Immature natural killer cell (primary cell): ENCODE data around the gene ATP2B3. TPM values are rescaled to one million over a fixed set of nuclear protein-coding genes. Genes with fewer than 3 reads are reported as not detected.
A peak's percentile ranks its signal among the peaks of the same experiment; 100 is the strongest.
"Not testable (repeated sequence)": the region's sequence is repeated elsewhere in the genome, so short reads cannot be mapped to it uniquely, and the experiment has no call there.

Source experiments
- DNase-seq, 3 donors: peaks; one replicate each; pipeline ENCODE4 v3.0.0; 2022; ENCODE audit warnings: mixed read lengths in 1 of 3
- H3K27ac Mint-ChIP-seq, 6 donors: one replicate each; pipeline ENCODE4 v1.8.0; 2020; ENCODE audit warnings: mixed read lengths in 6 of 6, mild to moderate bottlenecking in 5 of 6, inconsistent platforms in 4 of 6, moderate library complexity in 3 of 6
- H3K27me3 Mint-ChIP-seq, 3 donors: one replicate each; pipeline ENCODE4 v1.8.0; 2020 to 2021; ENCODE audit warnings: low read depth in 3 of 3, mild to moderate bottlenecking in 3 of 3, mixed read lengths in 3 of 3, moderate library complexity in 3 of 3, inconsistent platforms in 1 of 3
- H3K36me3 Mint-ChIP-seq, 3 donors: one replicate each; pipeline ENCODE4 v1.8.0; 2020; ENCODE audit warnings: mixed read lengths in 3 of 3, inconsistent platforms in 2 of 3, mild to moderate bottlenecking in 2 of 3
- H3K4me1 Mint-ChIP-seq, 2 donors: one replicate each; pipeline ENCODE4 v1.8.0; 2020; ENCODE audit warnings: inconsistent platforms in 2 of 2, mild to moderate bottlenecking in 2 of 2, mixed read lengths in 2 of 2, moderate library complexity in 1 of 2
- H3K4me3 Mint-ChIP-seq, 5 donors: one replicate each; pipeline ENCODE4 v1.8.0; 2020; ENCODE audit warnings: mild to moderate bottlenecking in 5 of 5, mixed read lengths in 5 of 5, inconsistent platforms in 3 of 5, moderate library complexity in 3 of 5
- H3K9me3 Mint-ChIP-seq, 6 donors: one replicate each; pipeline ENCODE4 v1.8.0; 2020; ENCODE audit warnings: mild to moderate bottlenecking in 6 of 6, mixed read lengths in 6 of 6, inconsistent platforms in 4 of 6, moderate library complexity in 3 of 6
- polyA plus RNA-seq, 3 donors: library from polyadenylated mRNA; unstranded; fragments of 300-500 nt; fragmentation: Illumina TruSeq; gene quantifications; one replicate each; pipeline ENCODE4 v1.2.3, GENCODE V29; 2021

The ATP2B3 gene
- polyA plus RNA-seq, 3 donors from 2014 or later, result not detected

- H3K4me3 Mint-ChIP-seq, result peak overlapping the region; percentile 80 to 84 (median 83)
- peaks cover 0 to 12% (median 2%) of the 10 kb centered on the region in 3 donors for H3K27me3 Mint-ChIP-seq
- H3K36me3 Mint-ChIP-seq, result no peaks in the 10 kb centered on the region
- H3K27ac Mint-ChIP-seq, result peak overlapping the region in 1 of 6 donors; percentile 12
- H3K9me3 Mint-ChIP-seq, result peaks cover 0 to 3% (median 0%) of the 10 kb centered on the region in 6 donors
- no peak for DNase-seq
- peaks cover 31 to 33% of the 10 kb centered on the region in 2 donors for H3K4me1 Mint-ChIP-seq
These were observed 79.7 kb downstream of the ATP2B3 start for GRCh38 chrX:153596981-153597750.

GRCh38 chrX:153598541-153599191, 81.2 kb downstream of the ATP2B3 start, which contains the start of gene CCNQ:
TSS of gene CCNQ (minus strand) at chrX:153599139. CDS start at chrX:153599073, 66 bp downstream.
- Mint-ChIP-seq H3K36me3 (no peaks in the 10 kb centered on the region), H3K4me3 (peak within 1 kb of the TSS; percentile 83 to 84 (median 84)), H3K27ac (peak within 1 kb of the TSS in 5 of 6 donors; percentile 38 to 79 (median 59)), H3K9me3 (peaks cover 0 to 1% (median 0%) of the 10 kb centered on the region in 6 donors), H3K27me3 (peaks cover 0 to 12% (median 2%) of the 10 kb centered on the region in 3 donors), H3K4me1 (peaks cover 31 to 33% of the 10 kb centered on the region in 2 donors)
- no peak for DNase-seq

DNA sequence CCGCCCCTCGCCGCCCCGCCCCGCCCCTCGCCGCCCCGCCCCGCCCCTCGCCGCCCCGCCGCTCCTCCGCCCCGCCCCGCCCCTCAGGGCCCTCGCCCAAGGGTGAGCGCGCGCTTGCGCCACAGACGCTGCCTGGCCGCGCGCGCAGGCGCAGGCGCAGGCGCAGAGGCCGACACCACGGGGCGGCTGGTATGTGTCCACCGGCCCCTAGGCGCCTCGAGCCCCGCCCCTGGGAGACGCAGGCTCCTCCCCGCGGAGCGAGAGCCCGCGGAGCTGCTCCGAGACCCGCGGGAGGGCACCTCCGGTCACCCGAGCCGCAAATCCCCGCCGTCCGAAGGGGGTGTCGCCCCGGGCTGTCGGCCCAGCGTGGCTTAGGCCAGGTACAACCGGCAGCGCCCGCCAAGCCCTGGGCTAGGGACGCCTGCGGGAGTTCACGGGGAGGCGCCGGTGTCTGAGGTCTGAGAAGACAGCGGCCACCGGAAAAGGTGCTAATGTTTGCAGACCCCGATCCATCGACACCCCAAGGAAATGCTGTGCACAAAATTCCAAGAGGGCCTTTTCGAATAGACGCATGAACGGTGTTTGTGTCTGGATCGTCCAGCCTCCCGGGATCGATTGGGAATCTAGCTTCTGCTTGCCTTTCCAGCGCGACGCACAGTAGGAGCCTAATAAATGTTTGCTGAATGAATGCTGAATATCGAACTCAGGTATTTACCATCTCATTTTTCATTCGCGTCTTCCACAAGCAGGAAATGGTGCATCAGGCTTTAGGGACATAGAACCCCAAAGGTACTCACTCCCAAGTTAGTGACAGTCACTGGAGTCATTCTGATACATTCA, 82.0 kb downstream of the ATP2B3 start:
- Mint-ChIP-seq H3K4me1 (peaks cover 31 to 33% of the 10 kb centered on the region in 2 donors), H3K36me3 (no peaks in the 10 kb centered on the region), H3K9me3 (no peaks in the 10 kb centered on the region), H3K27ac (peak overlapping the region in 3 of 6 donors; percentile 22 to 72 (median 38)), H3K27me3 (peaks cover 0 to 12% (median 2%) of the 10 kb centered on the region in 3 donors), H3K4me3 (peak overlapping the region; percentile 76 to 84 (median 80))
- DNase-seq, result peak; percentile 85 to 90 (median 89)

DNA sequence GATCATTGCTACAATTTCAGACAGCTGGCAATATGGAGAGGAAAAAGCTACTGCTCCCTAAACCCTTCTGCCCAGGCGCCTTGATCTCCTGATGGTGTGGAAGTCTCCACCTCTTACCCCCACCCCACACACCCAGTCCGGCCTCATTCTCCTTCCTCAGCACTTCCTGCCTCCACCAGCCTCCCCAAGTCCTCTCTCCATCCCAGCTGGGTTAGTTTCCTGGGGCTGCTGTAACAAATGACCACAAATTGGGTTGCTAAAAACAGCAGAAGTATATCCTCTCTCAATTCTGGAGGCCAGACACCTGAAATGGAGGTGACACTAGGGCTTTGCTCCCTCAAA, 82.6 kb downstream of the ATP2B3 start:
- H3K4me3 Mint-ChIP-seq, result peak overlapping the region; percentile 76 to 84 (median 80)
- no peak for DNase-seq

GRCh38 chrX:153600921-153601320, 83.5 kb downstream of the ATP2B3 start:
- peaks cover 31 to 33% of the 10 kb centered on the region in 2 donors for H3K4me1 Mint-ChIP-seq
- no peaks in the 10 kb centered on the region for H3K36me3 Mint-ChIP-seq

More for the DNA sequence above, 82.6 kb downstream of the ATP2B3 start:
- Mint-ChIP-seq H3K4me1 (peaks cover 31 to 33% of the 10 kb centered on the region in 2 donors), H3K36me3 (no peaks in the 10 kb centered on the region), H3K27me3 (peaks cover 0 to 12% (median 2%) of the 10 kb centered on the region in 3 donors), H3K27ac (peak overlapping the region in 5 of 6 donors; percentile 14 to 79 (median 59)), H3K9me3 (no peaks in the 10 kb centered on the region)

DNA sequence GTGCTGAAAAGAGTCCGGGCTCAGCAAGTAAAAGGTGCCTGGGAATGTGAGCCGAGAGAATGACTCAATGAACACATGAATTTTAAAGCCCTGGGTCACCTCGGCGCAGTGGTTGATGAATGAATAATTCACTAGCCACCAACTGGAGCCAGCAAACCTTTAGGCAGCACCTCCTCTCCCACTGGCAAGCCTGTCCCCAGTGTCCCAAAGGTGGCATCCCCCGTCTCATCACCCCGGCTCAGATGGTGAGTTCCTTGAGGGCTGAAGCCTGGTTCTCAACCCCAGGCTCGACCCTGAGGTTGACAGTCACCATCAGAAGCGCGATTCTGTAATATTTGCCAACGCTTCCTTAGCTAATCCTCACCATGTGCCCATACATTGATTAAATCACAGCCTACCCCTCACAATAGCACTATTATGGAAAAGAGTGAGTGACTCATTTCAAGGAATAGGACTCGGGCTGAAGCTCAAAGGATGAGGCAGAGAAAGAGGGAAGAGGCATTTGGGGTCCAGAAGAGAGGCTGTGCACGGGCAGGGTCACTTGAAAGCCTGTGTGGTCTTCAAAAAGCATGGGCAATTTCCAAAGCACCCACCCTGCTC, 84.2 kb downstream of the ATP2B3 start:
- Mint-ChIP-seq H3K4me3 (no peak overlapping the region), H3K4me1 (peaks cover 27 to 29% of the 10 kb centered on the region in 2 donors), H3K9me3 (no peaks in the 10 kb centered on the region), H3K36me3 (no peaks in the 10 kb centered on the region), H3K27me3 (peaks cover 2 to 12% (median 2%) of the 10 kb centered on the region in 3 donors), H3K27ac (peak overlapping the region in 1 of 6 donors; percentile 8)
- DNase-seq, result no peak

More at GRCh38 chrX:153600921-153601320, 83.5 kb downstream of the ATP2B3 start:
- Mint-ChIP-seq H3K27ac (no peak overlapping the region), H3K4me3 (peak overlapping the region in 4 of 5 donors; percentile 23 to 52 (median 38)), H3K9me3 (no peaks in the 10 kb centered on the region), H3K27me3 (peaks cover 0 to 12% (median 2%) of the 10 kb centered on the region in 3 donors)
- no peak for DNase-seq

- H3K36me3 Mint-ChIP-seq, result no peaks in the 10 kb centered on the region
- H3K27me3 Mint-ChIP-seq, result peaks cover 2 to 12% (median 3%) of the 10 kb centered on the region in 3 donors
- no peak for DNase-seq
- H3K4me3 Mint-ChIP-seq, result no peak overlapping the region
- peaks cover 18 to 20% of the 10 kb centered on the region in 2 donors for H3K4me1 Mint-ChIP-seq
- no peak overlapping the region for H3K27ac Mint-ChIP-seq
- no peaks in the 10 kb centered on the region for H3K9me3 Mint-ChIP-seq
These were observed 85.2 kb downstream of the ATP2B3 start for GRCh38 chrX:153602601-153603000.

DNA sequence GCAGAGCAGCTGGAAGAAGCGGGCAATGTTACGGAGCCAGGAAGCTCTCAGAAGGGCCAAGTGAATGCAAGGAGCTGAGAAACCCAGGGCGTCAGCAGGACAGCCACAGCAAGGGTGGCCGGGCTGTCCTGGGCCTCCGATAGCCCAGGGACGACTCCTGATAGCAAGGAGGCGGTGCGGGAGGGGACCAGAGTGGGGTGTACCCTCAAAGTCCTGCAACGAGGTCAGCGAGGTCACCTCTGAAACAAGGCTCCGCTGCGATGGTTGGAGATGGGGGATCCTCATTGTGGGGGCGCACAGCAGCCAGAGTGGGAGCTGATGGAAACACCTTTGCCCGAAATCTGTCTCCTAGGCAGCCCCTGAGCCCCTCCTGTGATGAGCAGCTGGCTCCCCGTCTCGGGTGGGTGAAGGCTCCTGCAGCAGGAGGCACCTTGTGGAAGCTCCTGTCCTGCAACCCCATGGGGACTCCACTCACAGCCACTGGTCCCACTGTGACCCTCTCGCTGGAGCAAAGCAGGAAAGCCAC, 85.8 kb downstream of the ATP2B3 start:
- DNase-seq, result no peak
- Mint-ChIP-seq H3K27ac (no peak overlapping the region), H3K4me1 (peaks cover 12 to 14% of the 10 kb centered on the region in 2 donors), H3K36me3 (no peaks in the 10 kb centered on the region), H3K4me3 (no peak overlapping the region), H3K27me3 (peaks cover 2 to 10% (median 3%) of the 10 kb centered on the region in 3 donors), H3K9me3 (no peaks in the 10 kb centered on the region)

DNA sequence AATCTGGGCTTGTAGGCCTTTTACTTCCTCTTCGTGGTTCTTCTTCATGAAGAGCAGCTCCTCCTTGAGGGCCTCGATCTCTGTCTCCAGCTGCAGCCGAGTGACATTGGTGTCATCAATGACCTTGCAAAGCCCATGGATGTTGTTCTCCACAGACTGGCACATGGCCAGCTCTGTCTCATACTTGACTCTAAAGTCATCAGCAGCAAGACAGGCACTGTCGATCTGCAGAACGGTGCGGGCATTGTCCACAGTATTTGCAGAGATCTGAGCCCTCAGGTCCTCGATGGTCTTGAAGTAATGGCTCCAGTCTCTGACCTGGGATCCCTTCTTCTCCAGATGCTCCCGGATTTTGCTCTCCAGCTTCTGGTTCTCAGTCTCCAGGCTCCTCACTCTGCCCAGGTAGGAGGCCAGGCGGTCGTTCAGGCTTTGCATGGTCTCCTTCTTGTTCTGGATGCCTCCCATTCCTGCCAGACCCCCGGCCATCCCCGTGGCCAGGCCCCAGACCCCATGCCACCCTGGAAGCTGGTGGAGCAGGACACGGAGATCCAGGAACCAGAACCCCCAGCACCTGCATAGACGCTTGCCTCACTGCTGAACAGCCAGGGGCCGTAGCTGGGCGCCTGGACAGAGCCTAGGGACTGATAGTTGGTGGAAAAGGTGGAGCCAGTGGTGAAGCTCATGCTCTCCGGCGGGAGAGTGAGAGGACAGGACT, 87.4 kb downstream of the ATP2B3 start:
- H3K27me3 Mint-ChIP-seq, H3K4me3 Mint-ChIP-seq, H3K4me1 Mint-ChIP-seq, H3K27ac Mint-ChIP-seq, H3K36me3 Mint-ChIP-seq, H3K9me3 Mint-ChIP-seq, DNase-seq: not testable (repeated sequence)

DNA sequence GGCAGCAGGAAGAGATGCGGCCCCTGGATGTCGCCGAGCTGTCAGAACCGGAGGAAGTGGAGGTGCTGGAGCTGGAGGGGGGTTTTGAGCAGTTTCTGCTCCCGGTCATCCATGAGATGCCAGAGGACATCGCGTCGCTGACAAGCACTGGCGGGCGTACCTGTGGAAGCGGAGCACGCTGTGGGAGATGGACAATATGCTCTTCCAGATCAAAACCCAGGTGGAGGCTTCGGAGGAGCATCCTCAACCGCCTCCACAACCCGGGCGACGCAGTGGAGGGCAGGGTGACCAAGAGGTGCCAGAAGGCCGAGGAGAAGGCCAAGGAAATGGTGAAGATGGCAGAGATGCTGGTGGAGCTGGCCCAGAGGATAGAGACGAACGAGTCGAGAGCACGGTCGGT, 89.1 kb downstream of the ATP2B3 start:
- Mint-ChIP-seq H3K27me3 (peaks cover 3 to 5% (median 4%) of the 10 kb centered on the region in 3 donors), H3K36me3 (no peaks in the 10 kb centered on the region), H3K4me1 (peaks cover 0 to 2% of the 10 kb centered on the region in 2 donors), H3K27ac (no peak overlapping the region), H3K4me3 (no peak overlapping the region), H3K9me3 (no peaks in the 10 kb centered on the region)
- no peak for DNase-seq

DNA sequence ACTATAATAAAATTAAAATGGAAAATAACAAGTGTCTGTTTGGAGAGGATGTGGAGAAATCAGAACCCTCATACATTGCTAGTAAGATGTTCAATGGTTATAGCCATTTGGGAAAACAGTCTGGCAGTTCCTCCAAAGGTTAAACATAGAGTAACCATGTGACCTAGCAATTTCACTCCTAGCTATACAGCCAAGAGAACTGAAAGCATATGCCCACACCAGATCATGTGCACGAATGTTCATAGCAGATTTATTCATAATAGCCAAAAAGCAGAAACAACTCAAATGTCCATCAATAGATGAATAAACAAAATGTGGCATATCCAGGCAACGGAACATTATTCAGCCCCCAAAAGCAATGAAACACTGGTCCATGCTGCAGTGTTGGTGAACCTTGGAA, 90.9 kb downstream of the ATP2B3 start:
- H3K27me3 Mint-ChIP-seq, result peaks cover 2 to 3% (median 3%) of the 10 kb centered on the region in 3 donors
- no peak overlapping the region for H3K27ac Mint-ChIP-seq
- no peak overlapping the region for H3K4me3 Mint-ChIP-seq
- H3K9me3 Mint-ChIP-seq, result no peaks in the 10 kb centered on the region
- no peak for DNase-seq
- no peaks in the 10 kb centered on the region for H3K36me3 Mint-ChIP-seq
- peaks cover 0 to 2% of the 10 kb centered on the region in 2 donors for H3K4me1 Mint-ChIP-seq

GRCh38 chrX:153608806-153609205, 91.4 kb downstream of the ATP2B3 start:
- Mint-ChIP-seq H3K27me3 (peaks cover 0 to 5% (median 4%) of the 10 kb centered on the region in 3 donors), H3K27ac (no peak overlapping the region), H3K9me3 (no peaks in the 10 kb centered on the region), H3K4me3 (no peak overlapping the region), H3K4me1 (peaks cover 0 to 2% of the 10 kb centered on the region in 2 donors), H3K36me3 (no peaks in the 10 kb centered on the region)
- DNase-seq, result no peak
